IMR-90 (cell line): Measurements from ENCODE around the gene TCFL5. TPM values are rescaled to one million over a fixed set of nuclear protein-coding genes. Genes with fewer than 3 reads are reported as not detected.

Source experiments
- ATAC-seq: fragments of 200-7000 bp; cut with Tn5 transposase; 2 replicates; pipeline ENCODE4 v1.9.1; 2020; ENCODE audit warnings: low read depth, mild to moderate bottlenecking, moderate library complexity
- BruUV-seq: library from RNA; stranded (reverse); fragments of 400-500 nt; replicated peaks from 2 replicates; lab custom pipeline; 2021; lab: Mats Ljungman, UMichigan
- CTCF ChIA-PET: fragments of 300-600 bp; formaldehyde crosslinking; extraction: SDS; loops from one replicate; lab custom pipeline; 2021; ENCODE audit warnings: antibody characterized with exemption; lab: Yijun Ruan, JAX
- POLR2A ChIA-PET: fragments of 300-600 bp; sonication (Branson Sonifier 250); formaldehyde crosslinking; loops from one replicate; lab custom pipeline; 2022; ENCODE audit warnings: antibody characterized with exemption; ENCODE audit not compliant: unreplicated experiment; lab: Charles Lee
- DNase-seq: peaks from one replicate; pipeline ENCODE4 v3.0.0; 2013
- H2AFZ ChIP-seq: replicated peaks from 2 replicates; pipeline ENCODE3; 2013; ENCODE audit warnings: low read length, mild to moderate bottlenecking; ENCODE audit not compliant: poor library complexity
- H2AK5ac ChIP-seq: 2 replicates; pipeline ENCODE4 v1.6.1; 2013; ENCODE audit warnings: low read depth, low read length, inconsistent platforms
- H2AK9ac ChIP-seq: replicated peaks from 2 replicates; pipeline ENCODE3; 2013; ENCODE audit warnings: mild to moderate bottlenecking, low read depth, low read length, moderate library complexity; ENCODE audit not compliant: poor library complexity
- H2BK120ac ChIP-seq: 2 replicates; pipeline ENCODE4 v1.6.1; 2013; ENCODE audit warnings: low read depth, low read length, inconsistent platforms
- H2BK15ac ChIP-seq: 3 replicates; pipeline ENCODE4 v1.6.1; 2013; ENCODE audit warnings: low read depth, low read length, inconsistent platforms
- H2BK20ac ChIP-seq: 2 replicates; pipeline ENCODE4 v1.6.1; 2013; ENCODE audit warnings: low read depth, mild to moderate bottlenecking, inconsistent platforms, low read length, moderate library complexity
- H2BK5ac ChIP-seq: 2 replicates; pipeline ENCODE4 v1.6.1; 2013; ENCODE audit warnings: mild to moderate bottlenecking, low read depth, low read length, inconsistent platforms; ENCODE audit not compliant: poor library complexity, severe bottlenecking
- H3K14ac ChIP-seq: replicated peaks from 2 replicates; pipeline ENCODE4 v1.6.1; 2013; ENCODE audit warnings: low read depth, low read length, inconsistent platforms
- H3K18ac ChIP-seq: 2 replicates; pipeline ENCODE4 v1.6.1; 2013; ENCODE audit warnings: low read depth, low read length, control low read depth
- H3K23ac ChIP-seq: 2 replicates; pipeline ENCODE4 v1.6.1; 2013; ENCODE audit warnings: low read depth, low read length, inconsistent platforms
- H3K27ac ChIP-seq: 2 replicates; pipeline ENCODE4 v1.5.1; 2013; ENCODE audit warnings: mild to moderate bottlenecking, control low read depth, low read length; ENCODE audit not compliant: insufficient read depth
- H3K27me3 ChIP-seq: 2 replicates; pipeline ENCODE4 v1.6.1; 2013; ENCODE audit warnings: low read length; ENCODE audit not compliant: control insufficient read depth, insufficient read depth
- H3K36me3 ChIP-seq: 2 replicates; pipeline ENCODE4 v1.6.1; 2013; ENCODE audit warnings: low read length, mixed read lengths; ENCODE audit not compliant: control insufficient read depth, insufficient read depth
- H3K4ac ChIP-seq: 2 replicates; pipeline ENCODE4 v1.6.1; 2013; ENCODE audit warnings: low read depth, low read length, inconsistent platforms
- H3K4me1 ChIP-seq: 2 replicates; pipeline ENCODE4 v1.6.1; 2013; ENCODE audit warnings: low read length, mixed read lengths; ENCODE audit not compliant: control insufficient read depth, insufficient read depth
- H3K4me2 ChIP-seq: 2 replicates; pipeline ENCODE4 v1.6.1; 2013; ENCODE audit warnings: low read depth, mild to moderate bottlenecking, control low read depth, low read length, moderate library complexity
- H3K4me3 ChIP-seq: 2 replicates; pipeline ENCODE4 v1.5.1; 2013; ENCODE audit warnings: low read depth, mild to moderate bottlenecking, control low read depth, low read length, moderate library complexity; ENCODE audit not compliant: insufficient read depth
- H3K56ac ChIP-seq: 2 replicates; pipeline ENCODE4 v1.6.1; 2013; ENCODE audit warnings: low read length, inconsistent platforms; ENCODE audit not compliant: insufficient read depth; ENCODE audit errors: extremely low read depth
- H3K79me1 ChIP-seq, 2 experiments: 2 replicates each; pipeline ENCODE4 v1.6.1; 2013; ENCODE audit warnings: low read length in 2 of 2, inconsistent platforms in 1 of 2, low read depth in 1 of 2
- H3K9ac ChIP-seq: 2 replicates; pipeline ENCODE4 v1.6.1; 2013; ENCODE audit warnings: low read depth, low read length, control low read depth
- H3K9me1 ChIP-seq: 2 replicates; pipeline ENCODE4 v1.6.1; 2013; ENCODE audit warnings: low read length, inconsistent platforms; ENCODE audit not compliant: insufficient read depth
- H3K9me3 ChIP-seq: 2 replicates; pipeline ENCODE4 v1.6.1; 2013; ENCODE audit warnings: low read length; ENCODE audit not compliant: control insufficient read depth, insufficient read depth
- H4K20me1 ChIP-seq: 2 replicates; pipeline ENCODE4 v1.6.1; 2013; ENCODE audit warnings: low read length, inconsistent platforms; ENCODE audit not compliant: insufficient read depth
- H4K5ac ChIP-seq: 2 replicates; pipeline ENCODE4 v1.6.1; 2013; ENCODE audit warnings: mild to moderate bottlenecking, low read depth, low read length, control low read depth
- H4K8ac ChIP-seq, 2 experiments: 2 replicates each; pipeline ENCODE4 v1.6.1; 2013; ENCODE audit warnings: low read depth in 2 of 2, low read length in 2 of 2, control low read depth in 1 of 2, inconsistent platforms in 1 of 2
- H4K91ac ChIP-seq: 2 replicates; pipeline ENCODE4 v1.6.1; 2013; ENCODE audit warnings: low read depth, low read length, inconsistent platforms; ENCODE audit not compliant: insufficient read depth
- BHLHE40 ChIP-seq: fragments of 150-350 bp; IDR thresholded peaks from 2 replicates; pipeline ENCODE4 v1.6.1; 2016; ENCODE audit warnings: mild to moderate bottlenecking, low read depth, low read length
- CEBPB ChIP-seq: IDR thresholded peaks from 2 replicates; pipeline ENCODE4 v1.6.1; 2012; ENCODE audit warnings: low read depth, low read length, improper control_type of control experiment
- MAFK ChIP-seq: IDR thresholded peaks from 2 replicates; pipeline ENCODE4 v1.6.1; 2012; ENCODE audit warnings: low read depth, low read length, improper control_type of control experiment
- MAZ ChIP-seq: IDR thresholded peaks from 2 replicates; pipeline ENCODE4 v1.6.1; 2012; ENCODE audit warnings: low read depth, mild to moderate bottlenecking, low read length, improper control_type of control experiment, moderate library complexity, borderline replicate concordance
- MXI1 ChIP-seq: IDR thresholded peaks from 2 replicates; pipeline ENCODE4 v1.6.1; 2012; ENCODE audit warnings: low read depth, mild to moderate bottlenecking, low read length, moderate library complexity, borderline replicate concordance
- POLR2A ChIP-seq: IDR thresholded peaks from 2 replicates; pipeline ENCODE4 v1.6.1; 2012; ENCODE audit warnings: mild to moderate bottlenecking, low read depth, low read length
- RCOR1 ChIP-seq: IDR thresholded peaks from 2 replicates; pipeline ENCODE4 v1.6.1; 2012; ENCODE audit warnings: mild to moderate bottlenecking, low read length, improper control_type of control experiment; ENCODE audit not compliant: insufficient replicate concordance
- WGBS, 2 experiments: methylation state at CpG; one replicate each; pipeline versions ENCODE4 v1.1.5 to v1.1.7; 2013; ENCODE audit warnings: missing lambda C conversion rate in 2 of 2; ENCODE audit not compliant: insufficient read length in 1 of 2; ENCODE audit errors: extremely low coverage in 2 of 2; 5-methylcytosine and 5-hydroxymethylcytosine counted together
- dilution Hi-C: fragments of 300-500 bp; cut with HindIII; formaldehyde crosslinking; loops from one replicate; pipeline ENCODE4 v1.14.3; 2018; ENCODE audit warnings: low sequenced_read_pairs; ENCODE audit not compliant: unreplicated experiment
- in situ Hi-C: fragments of 300-500 bp; cut with MboI; formaldehyde crosslinking; loops from 3 replicates; pipeline ENCODE4 v1.14.3; 2019; ENCODE audit warnings: low sequenced_read_pairs, inconsistent platforms, mixed read lengths
- intact Hi-C: fragments of 100-400 bp; cut with micrococcal nuclease; formaldehyde crosslinking; loops from 2 replicates; pipeline ENCODE4 v1.10.0; 2022
- polyA plus RNA-seq, 3 experiments: library from polyadenylated mRNA; depleted of rRNA; stranded (reverse); fragments of >200 nt; gene quantifications; 2 replicates each; pipeline ENCODE4 v1.2.3, GENCODE V29; 2012; ENCODE audit warnings: low replicate concordance in 1 of 3
- total RNA-seq: library from RNA; depleted of rRNA; stranded (reverse); fragments of >200 nt; gene quantifications from 2 replicates; pipeline ENCODE4 v1.2.3, GENCODE V29; 2012
- TF ChIP-seq, protein P1 (sequence below): fragments of 150-350 bp; IDR thresholded peaks from 2 replicates; pipeline ENCODE4 v1.6.1; 2017; ENCODE audit warnings: mild to moderate bottlenecking, antibody characterized with exemption, low read length, low read depth

Gene TCFL5
- total and polyA plus RNA-seq, 2 of the 4 experiments (the other 2 are of a cell fraction): 6.0 to 8.2 TPM

DNA sequence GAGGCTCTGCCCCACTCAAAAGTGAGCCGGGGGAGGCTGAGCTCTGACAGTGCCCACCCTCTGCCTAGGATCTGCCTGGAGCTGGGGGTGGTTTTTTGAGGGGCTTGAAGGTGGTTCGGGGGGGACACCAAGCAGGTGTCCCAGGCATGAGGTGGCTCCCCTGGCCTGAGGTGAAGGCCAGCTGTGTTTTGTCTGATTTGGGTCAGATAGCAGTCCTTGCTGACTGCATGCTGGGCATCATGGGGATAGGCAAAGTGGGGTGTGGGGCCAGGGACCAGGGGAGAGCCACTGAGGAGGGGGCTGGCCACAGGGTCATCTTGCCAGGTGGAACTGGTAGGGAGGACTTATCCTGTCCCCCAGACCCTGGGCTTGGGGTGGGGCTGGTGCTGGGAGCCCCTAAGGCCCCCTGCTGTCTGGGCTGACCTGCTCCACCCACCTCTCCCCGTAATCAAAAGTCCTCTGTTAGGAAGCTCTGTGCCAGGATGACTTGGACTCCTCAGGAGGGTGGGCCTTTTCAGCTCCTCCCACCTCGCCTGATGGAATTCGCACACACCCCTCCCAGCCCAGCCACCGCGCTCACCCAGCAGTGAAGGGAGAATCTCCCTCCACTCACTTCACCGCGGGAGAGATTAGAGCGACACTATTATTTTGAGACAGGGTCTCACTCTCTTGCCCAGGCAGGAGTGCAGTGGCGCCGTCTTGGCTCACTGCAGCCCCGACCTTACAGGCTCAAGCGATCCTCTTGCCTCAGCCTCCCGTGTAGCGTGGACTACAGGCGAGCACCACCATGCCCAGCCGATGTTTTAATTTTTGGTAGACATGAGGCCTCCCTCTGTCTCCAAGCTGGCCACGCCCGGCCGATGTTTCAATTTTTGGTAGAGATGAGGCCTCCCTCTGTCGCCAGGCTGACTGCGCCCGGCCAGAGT, 46.3 kb downstream of the TCFL5 start:
- intact Hi-C loops: no loop called here
- TF ChIP-seq MAFK (no peak), CEBPB (no peak), MXI1 (no peak), MAZ (no peak; the same call in 1 of the 2 replicates), POLR2A (no peak), RCOR1 (no peak), BHLHE40 (no peak)
- TF ChIP-seq, protein P1, sequence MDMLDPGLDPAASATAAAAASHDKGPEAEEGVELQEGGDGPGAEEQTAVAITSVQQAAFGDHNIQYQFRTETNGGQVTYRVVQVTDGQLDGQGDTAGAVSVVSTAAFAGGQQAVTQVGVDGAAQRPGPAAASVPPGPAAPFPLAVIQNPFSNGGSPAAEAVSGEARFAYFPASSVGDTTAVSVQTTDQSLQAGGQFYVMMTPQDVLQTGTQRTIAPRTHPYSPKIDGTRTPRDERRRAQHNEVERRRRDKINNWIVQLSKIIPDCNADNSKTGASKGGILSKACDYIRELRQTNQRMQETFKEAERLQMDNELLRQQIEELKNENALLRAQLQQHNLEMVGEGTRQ: no peak
- Histone ChIP-seq H3K4ac (no peak overlapping the region), H3K27ac (no peak overlapping the region), H2BK15ac (no peak overlapping the region), H3K9me1 (no peaks in the 10 kb centered on the region), H4K8ac (no peak overlapping the region), H3K9ac (no peak overlapping the region), H3K27me3 (peaks cover 23% of the 10 kb centered on the region), H3K18ac (no peak overlapping the region), H4K5ac (no peak overlapping the region), H3K4me3 (no peak overlapping the region), H3K4me2 (no peak overlapping the region), H3K23ac (no peak overlapping the region), H3K14ac (no peak overlapping the region), H3K79me1 (0 out of 4 replicates have a peak, but pooled peaks cover 0 to under 1% of the 10 kb centered on the region in 2 experiments), H3K36me3 (peaks cover 23% of the 10 kb centered on the region; the same call in 1 of the 2 replicates), H2BK120ac (no peak overlapping the region), H3K56ac (no peak overlapping the region), H2AK5ac (no peak overlapping the region), H4K91ac (no peak overlapping the region), H2AK9ac (no peak overlapping the region), H3K9me3 (no peaks in the 10 kb centered on the region), H2AFZ (peak overlapping the region; percentile 40), H2BK20ac (no peak overlapping the region), H4K20me1 (peaks cover 12% of the 10 kb centered on the region; the same call in 1 of the 2 replicates), H3K4me1 (peaks cover 20% of the 10 kb centered on the region), H2BK5ac (no peak overlapping the region)
- 52% methylated on average over 13 of the region's 24 CpGs; no CpG with 5 or more reads in 1 of the 2 experiments for WGBS, 2 experiments
- in situ Hi-C loops: no loop called here
- ATAC-seq (peak; percentile 46), DNase-seq (peak; percentile 41)
- dilution Hi-C loops: no loop called here
- ChIA-PET CTCF (no interaction called here), POLR2A (interaction anchor here (0.6 kb wide), 1 partner anchor 19 kb away, joined by 3 read pairs; the partner anchor contains the start of gene MRGBP)
- no TSS peak for BruUV-seq
